ENCODE results near the gene GAPVD1.

The GAPVD1 gene

DNA sequence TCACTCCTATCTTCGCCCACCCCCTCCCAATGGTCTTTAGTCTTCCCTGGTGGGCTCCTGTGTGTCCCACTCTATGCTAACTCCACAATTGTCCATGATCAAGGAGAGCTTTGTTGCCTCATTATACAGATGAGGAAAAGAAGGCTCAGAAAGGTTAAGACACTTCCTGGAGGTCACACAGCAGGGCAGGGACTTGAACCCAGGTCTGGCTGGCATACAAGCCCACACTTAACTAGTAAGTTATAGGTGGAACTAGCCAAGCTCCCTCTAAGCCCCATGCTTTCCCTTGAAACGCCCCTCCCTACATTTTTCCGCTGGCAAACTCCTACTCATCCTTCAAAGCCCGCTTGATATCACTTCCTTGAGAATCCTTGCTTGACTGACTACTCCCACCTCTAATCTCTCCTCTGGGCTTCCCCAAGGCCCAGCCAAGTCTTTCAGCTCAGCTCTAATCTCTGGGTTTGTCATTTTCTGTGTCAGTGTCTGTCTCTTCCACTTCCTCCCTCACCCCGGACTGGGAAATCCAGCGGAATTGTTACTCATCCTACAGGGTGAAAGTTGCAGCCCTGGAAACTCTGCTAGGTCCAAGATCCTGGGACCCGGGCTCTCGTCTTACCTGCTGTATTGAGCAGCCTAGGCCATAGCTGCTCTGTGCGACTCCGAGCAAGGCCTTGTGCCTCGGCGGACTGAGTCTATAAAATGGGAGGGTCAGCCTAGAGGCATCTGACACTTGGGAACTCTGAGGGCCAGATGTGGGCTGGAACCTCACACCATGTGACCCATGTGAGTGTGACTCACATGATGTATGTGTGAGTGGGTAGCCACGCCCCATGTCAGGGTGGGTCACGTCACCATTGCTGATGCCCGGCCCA is 144.5 kb downstream of the GAPVD1 start:
- no peak for DNase-seq (ENCODE audit: low spot score)

DNA sequence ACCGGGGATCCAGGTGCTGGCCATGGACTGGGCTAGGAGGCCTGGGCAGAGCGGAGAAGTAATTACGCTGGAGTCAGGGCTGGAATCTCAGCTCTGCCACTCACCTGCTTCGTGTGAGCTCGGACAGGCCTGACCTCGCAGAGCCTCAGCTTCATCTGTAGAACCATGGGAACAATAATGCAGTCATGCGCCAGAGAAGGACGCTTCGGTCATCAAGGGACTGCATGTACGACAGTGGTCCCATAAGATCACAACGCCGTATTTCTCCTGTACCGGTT is 145.1 kb downstream of the GAPVD1 start:
- DNase-seq (ENCODE audit: low spot score), result no peak

GRCh38 chr9:125407432-125407973 is 145.9 kb downstream of the GAPVD1 start:
- no peak for DNase-seq (ENCODE audit: low spot score)

GRCh38 chr9:125407974-125408900 is 146.6 kb downstream of the GAPVD1 start:
- DNase-seq (ENCODE audit: low spot score), result peak; percentile 98

GRCh38 chr9:125409217-125409636 is 147.6 kb downstream of the GAPVD1 start:
- DNase-seq (ENCODE audit: low spot score), result no peak

- peak; percentile 82 for DNase-seq (ENCODE audit: low spot score)
These were observed 148.3 kb downstream of the GAPVD1 start for GRCh38 chr9:125409637-125410521.

GRCh38 chr9:125410522-125410894 is 148.9 kb downstream of the GAPVD1 start:
- DNase-seq (ENCODE audit: low spot score), result no peak

GRCh38 chr9:125411171-125411756 is 149.6 kb downstream of the GAPVD1 start:
- DNase-seq (ENCODE audit: low spot score), result no peak

- DNase-seq (ENCODE audit: low spot score), result no peak
These were observed 150.5 kb downstream of the GAPVD1 start for GRCh38 chr9:125412166-125412565.

DNA sequence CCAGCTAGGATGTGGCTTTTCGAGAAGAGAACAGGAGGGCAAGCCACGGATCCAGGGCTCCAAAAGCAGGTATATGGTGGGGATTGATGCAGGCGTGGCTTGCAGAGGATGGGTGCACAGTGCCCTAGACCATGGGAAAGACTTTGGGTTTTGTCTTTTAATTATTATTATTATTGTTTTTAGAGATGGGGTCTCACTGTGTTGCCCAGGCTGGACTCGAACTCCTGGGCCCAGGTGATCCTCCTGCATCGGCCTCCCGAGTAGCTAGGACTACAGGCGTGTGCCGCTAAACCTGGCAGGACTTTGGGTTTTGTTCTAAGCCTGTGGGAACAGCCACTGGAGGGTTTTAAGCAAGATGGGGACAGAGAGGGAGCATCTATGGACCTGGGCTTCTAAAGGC is 152.0 kb downstream of the GAPVD1 start:
- no peak for DNase-seq (ENCODE audit: low spot score)

DNA sequence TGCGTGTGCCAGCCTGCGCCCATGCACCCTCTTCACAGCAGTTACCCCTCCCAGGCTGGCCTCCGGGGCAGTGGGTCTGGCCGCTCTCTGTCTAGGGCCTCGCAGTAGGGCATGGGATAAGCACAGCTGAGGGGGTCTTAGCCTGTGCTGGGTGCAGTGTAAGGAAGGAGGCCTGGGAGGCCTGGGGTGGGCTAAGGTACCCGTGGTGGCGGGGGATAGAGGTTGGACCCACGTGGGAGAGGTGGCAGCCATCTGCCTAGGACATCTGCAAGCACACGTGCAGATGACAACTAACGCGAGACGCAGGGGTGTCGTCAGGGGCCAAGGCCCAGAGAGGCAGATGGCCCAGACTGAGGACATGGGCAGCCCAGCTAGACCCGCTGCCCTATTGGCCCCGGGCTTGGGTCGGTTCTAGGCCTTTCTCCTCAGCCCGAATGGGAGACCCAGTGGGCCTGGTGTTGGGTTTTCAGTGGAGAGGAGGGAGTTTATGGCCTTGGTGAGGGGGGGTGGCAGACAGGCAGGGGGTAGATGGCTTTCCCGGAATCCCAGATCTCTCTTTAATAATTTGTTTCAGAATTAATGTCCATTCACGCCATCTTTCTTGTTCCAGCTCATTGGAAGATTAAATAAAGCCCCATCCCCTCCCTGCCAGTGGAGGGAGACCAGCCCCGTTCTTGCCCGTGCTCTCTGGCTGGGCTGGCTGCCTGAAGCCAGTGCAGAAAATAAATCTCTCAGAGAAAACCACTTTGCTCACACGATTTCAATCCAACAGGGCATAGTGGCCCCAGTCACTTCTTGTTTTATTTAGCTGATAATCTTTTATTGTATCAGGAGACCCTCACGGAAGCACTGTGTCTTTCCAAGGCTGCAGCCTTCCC is 154.2 kb downstream of the GAPVD1 start:
- DNase-seq (ENCODE audit: low spot score), result no peak

GRCh38 chr9:125416517-125416916 is 154.9 kb downstream of the GAPVD1 start:
- no peak for DNase-seq (ENCODE audit: low spot score)
